BE2C (cell line): ENCODE results near the gene PBX3.

ENCODE experiments used
- DNase-seq: peaks from one replicate; pipeline ENCODE4 v3.0.0-alpha.2; 2020
- H3K27me3 ChIP-seq: fragments of 250-450 bp; sonication (Bioruptor Pico); 2 replicates; pipeline ENCODE4 v1.5.1; 2020; ENCODE audit warnings: mild to moderate bottlenecking
- H3K36me3 ChIP-seq: fragments of 250-450 bp; sonication (Bioruptor Pico); 2 replicates; pipeline ENCODE4 v1.5.1; 2020; ENCODE audit warnings: mild to moderate bottlenecking
- H3K4me1 ChIP-seq: fragments of 250-450 bp; sonication (Bioruptor Pico); 2 replicates; pipeline ENCODE4 v1.5.1; 2020
- H3K4me3 ChIP-seq: 2 replicates; pipeline ENCODE4 v1.5.1; 2011; ENCODE audit warnings: low read depth, low read length
- H3K9me3 ChIP-seq: fragments of 250-450 bp; sonication (Bioruptor Pico); 2 replicates; pipeline ENCODE4 v1.5.1; 2020
- CTCF ChIP-seq: IDR thresholded peaks from 2 replicates; pipeline ENCODE4 v1.5.1; 2012; ENCODE audit warnings: mild to moderate bottlenecking, low read depth, low read length

The PBX3 gene

GRCh38 chr9:125984461-125984860 lies 237.3 kb downstream of the PBX3 start:
- DNase-seq: no peak
- no peak for TF ChIP-seq CTCF
- Histone ChIP-seq H3K4me3 (no peak overlapping the region), H3K9me3 (no peaks in the 10 kb centered on the region), H3K27me3 (no peaks in the 10 kb centered on the region), H3K36me3 (no peaks in the 10 kb centered on the region), H3K4me1 (no peaks in the 10 kb centered on the region)

GRCh38 chr9:125985142-125985997 lies 238.2 kb downstream of the PBX3 start:
- no peak for TF ChIP-seq CTCF
- H3K4me3 ChIP-seq: no peak overlapping the region
- no peak for DNase-seq

DNA sequence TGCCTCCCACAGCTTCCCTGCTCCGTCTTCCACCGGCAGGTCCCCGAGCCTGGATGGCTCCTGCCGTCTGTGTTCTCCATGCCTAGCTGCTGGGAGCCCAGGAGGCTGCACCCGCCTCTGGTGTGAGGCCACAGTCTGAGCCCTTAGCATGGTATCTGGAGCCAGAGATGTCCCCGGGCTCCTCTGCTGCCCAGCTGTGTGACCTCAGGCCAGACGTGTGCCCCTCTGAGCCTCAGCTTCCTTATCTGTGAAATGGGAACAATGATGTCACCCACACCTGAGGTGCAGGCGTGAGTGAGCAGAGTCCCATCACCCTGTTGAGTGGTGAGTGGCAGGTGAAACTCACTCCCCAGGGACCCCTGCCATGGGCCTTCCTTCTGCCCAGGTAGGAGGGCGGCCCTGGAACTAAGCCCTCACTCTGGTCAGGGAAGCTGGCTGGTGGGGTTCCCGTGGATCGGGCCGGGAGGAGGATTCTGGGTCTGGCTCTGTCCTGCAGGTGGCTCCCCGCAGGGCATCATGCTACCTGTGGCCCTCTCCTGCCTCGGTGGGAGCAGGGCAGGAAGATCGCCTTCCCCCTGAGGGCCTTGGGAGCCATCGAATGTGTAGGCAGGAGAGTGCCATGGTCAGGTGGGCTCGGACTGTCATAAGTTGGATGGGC lies 239.0 kb downstream of the PBX3 start:
- no peak for DNase-seq
- no peak for TF ChIP-seq CTCF
- Histone ChIP-seq H3K9me3 (no peaks in the 10 kb centered on the region), H3K4me3 (no peak overlapping the region), H3K36me3 (no peaks in the 10 kb centered on the region), H3K27me3 (no peaks in the 10 kb centered on the region), H3K4me1 (peaks cover 6% of the 10 kb centered on the region)

More at GRCh38 chr9:125985142-125985997, 238.2 kb downstream of the PBX3 start:
- Histone ChIP-seq H3K9me3 (no peaks in the 10 kb centered on the region), H3K36me3 (no peaks in the 10 kb centered on the region), H3K4me1 (no peaks in the 10 kb centered on the region; the same call in 1 of the 2 replicates), H3K27me3 (no peaks in the 10 kb centered on the region)

DNA sequence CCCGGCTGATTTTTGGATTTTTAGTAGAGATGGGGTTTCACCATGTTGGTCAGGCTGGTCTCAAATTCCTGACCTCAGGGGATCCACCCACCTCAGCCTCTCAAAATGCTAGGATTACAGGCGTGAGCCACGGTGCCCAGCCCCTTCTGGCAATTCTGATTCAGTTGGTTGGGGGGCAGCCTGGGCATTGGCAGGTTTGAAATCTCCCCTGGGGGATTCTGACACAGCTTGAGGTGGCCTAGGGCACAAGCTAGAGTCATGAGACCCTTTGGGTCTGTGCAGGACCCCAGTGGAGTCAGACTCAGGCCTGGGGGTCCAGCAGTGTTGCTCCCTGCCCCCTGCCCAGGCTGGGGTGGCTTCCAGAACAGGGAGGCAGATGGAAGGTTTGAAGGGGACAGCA lies 239.8 kb downstream of the PBX3 start:
- DNase-seq: no peak
- Histone ChIP-seq H3K9me3 (no peaks in the 10 kb centered on the region), H3K4me1 (peaks cover 6% of the 10 kb centered on the region), H3K27me3 (no peaks in the 10 kb centered on the region), H3K4me3 (no peak overlapping the region), H3K36me3 (no peaks in the 10 kb centered on the region)
- TF ChIP-seq CTCF: no peak

DNA sequence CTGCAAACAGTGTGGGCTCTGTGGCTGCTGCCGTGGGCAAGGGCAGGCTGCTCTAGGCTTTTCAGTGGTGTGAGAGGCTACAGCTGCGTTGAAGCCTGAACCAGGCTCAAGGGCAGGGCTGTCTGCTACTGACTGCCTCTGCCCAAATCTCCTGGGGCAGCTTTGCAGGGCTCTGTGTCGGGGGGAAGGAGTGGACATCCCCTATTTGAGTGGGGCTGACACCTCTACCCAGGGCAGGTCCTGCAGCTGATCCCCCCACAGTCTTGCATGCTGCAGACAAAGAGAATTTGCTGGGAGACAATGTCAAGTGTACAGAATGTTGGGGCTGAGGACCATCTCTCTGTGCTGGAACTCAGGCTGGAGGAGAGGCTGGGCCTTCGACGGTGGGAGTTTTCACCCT lies 240.2 kb downstream of the PBX3 start:
- no peak for DNase-seq
- H3K4me1 ChIP-seq: peaks cover 6% of the 10 kb centered on the region
- no peaks in the 10 kb centered on the region for H3K9me3 ChIP-seq
- no peaks in the 10 kb centered on the region for H3K36me3 ChIP-seq
- H3K4me3 ChIP-seq: no peak overlapping the region
- no peak for TF ChIP-seq CTCF
- no peaks in the 10 kb centered on the region for H3K27me3 ChIP-seq
